GM06990 (cell line): ENCODE data around the gene TCP11L2.

ENCODE experiments used
- DNase-seq: peaks from one replicate; pipeline ENCODE4 v3.0.0-alpha.2; 2011; ENCODE audit not compliant: insufficient read length; ENCODE audit errors: extremely low read depth
- H3K27me3 ChIP-seq: replicated peaks from 2 replicates; pipeline ENCODE4 v1.6.0; 2011; ENCODE audit warnings: low read length; ENCODE audit not compliant: control insufficient read depth, insufficient read depth
- H3K36me3 ChIP-seq: 2 replicates; pipeline ENCODE4 v1.5.1; 2011; ENCODE audit warnings: low read length; ENCODE audit not compliant: control insufficient read depth, insufficient read depth
- H3K4me3 ChIP-seq: replicated peaks from 2 replicates; pipeline ENCODE4 v1.5.1; 2011; ENCODE audit warnings: low read depth, mild to moderate bottlenecking, control low read depth, low read length
- CTCF ChIP-seq: IDR thresholded peaks from 2 replicates; pipeline ENCODE4 v1.5.1; 2011; ENCODE audit warnings: low read length, control low read depth, mild to moderate bottlenecking, inconsistent platforms; ENCODE audit not compliant: insufficient read depth, poor library complexity, severe bottlenecking

Gene TCP11L2

DNA sequence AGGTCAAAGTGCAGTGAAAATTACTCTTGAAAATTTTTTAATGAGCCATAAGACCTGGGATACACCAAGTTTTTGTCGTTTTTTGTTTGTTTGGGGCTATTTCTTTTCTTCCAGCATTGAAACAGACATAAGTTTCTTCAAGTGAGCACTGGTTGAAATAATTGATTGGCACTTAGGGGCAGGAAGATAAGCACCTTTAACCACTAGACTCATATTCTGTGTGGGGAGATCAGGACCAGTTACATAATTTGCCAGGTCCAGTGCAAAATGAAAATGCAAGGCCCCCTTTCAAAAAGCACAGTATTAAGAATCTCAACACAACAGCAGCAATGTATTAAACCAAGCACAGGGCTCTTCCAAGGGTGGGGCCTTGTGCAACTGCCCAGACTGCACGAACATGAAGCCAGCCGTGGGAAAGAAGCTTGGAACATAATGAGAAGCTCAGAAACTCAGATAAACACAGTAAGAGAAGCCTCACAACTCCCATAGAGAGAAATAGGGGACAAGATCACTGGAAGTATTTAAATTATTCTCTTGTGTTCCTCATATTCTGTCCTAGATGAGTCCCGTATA lies 3.2 kb upstream of the TCP11L2 start:
- DNase-seq: no peak

DNA sequence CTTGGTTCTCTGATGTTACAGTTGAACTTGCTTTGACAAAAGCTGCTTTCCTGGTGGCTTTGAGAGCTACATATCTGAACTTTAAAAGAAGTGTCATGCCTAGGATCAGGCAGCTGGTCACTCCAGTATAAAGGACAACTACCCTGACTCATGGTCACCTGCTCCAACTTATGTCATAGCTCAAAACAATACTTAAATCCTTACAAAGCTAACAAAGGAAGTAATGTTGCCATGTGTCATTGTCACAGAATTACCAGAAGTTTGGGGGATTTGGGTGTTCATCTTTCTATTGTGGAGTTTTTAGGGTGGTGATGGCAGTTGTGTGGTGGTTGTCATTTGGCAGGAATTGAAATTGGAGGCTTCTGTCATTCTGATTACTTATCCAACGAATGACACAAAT lies 1.8 kb upstream of the TCP11L2 start:
- Histone ChIP-seq H3K27me3 (no peaks in the 10 kb centered on the region), H3K4me3 (no peak overlapping the region), H3K36me3 (no peaks in the 10 kb centered on the region)
- no peak for TF ChIP-seq CTCF
- no peak for DNase-seq

More for the DNA sequence above, 3.2 kb upstream of the TCP11L2 start:
- no peaks in the 10 kb centered on the region for H3K36me3 ChIP-seq
- no peak overlapping the region for H3K4me3 ChIP-seq
- TF ChIP-seq CTCF: no peak
- H3K27me3 ChIP-seq: no peaks in the 10 kb centered on the region

DNA sequence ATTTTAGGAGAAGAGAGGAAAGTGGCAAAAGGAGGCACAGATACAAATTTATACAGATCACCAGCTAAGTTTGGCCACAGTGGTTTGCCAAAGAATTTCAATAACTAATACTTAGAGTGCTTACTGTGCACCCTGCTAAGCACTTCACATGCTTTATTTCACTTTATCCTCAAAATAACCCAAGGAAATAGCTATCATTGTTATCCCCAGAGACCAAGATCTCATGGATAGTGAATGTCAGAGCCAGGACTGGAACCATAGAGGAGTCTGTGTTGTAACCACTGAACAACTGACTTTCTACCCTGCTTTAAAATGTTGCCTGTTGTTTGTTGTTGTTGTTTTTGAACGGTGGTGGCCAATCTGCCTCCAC lies 1.3 kb upstream of the TCP11L2 start:
- DNase-seq: no peak
- no peak for TF ChIP-seq CTCF
- no peaks in the 10 kb centered on the region for H3K36me3 ChIP-seq
- no peak overlapping the region for H3K4me3 ChIP-seq
- no peaks in the 10 kb centered on the region for H3K27me3 ChIP-seq

DNA sequence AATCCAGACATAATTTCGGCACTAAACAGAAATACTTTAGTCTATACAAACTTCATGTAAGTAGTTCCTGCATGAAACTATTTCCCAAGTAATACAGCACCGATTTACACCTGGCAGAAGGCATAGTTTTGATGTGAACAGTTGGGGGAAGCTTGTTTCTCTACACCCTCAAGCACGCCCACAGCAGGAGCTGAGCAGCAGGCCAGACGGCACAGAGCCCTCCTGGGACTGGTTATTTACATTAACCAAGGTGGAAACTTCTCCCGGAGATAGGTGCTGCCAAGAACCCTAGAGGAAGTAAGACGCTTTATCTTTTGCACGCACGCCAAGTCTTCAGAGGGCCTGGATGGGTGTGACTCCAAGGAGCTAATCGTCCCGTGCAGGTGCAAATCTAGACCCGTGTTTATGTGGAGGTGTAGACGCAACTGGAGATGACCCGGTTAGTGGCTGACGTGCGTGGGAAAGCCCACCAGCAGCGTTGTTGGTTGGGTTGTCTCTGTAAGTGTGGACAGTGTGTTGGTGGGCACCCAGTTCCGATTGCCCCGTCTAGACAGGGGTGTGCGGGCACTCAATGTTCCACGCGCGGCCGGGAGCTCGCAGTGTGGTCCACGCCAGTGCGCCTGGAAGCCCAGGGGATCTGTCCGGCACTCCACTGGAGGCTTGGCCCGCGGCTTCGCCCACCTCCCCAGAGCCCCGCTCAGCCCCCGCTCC lies 767 bp upstream of the TCP11L2 start:
- TF ChIP-seq CTCF: no peak
- no peaks in the 10 kb centered on the region for H3K27me3 ChIP-seq
- DNase-seq: peak; percentile 59
- no peaks in the 10 kb centered on the region for H3K36me3 ChIP-seq
- peak overlapping the region; percentile 80 for H3K4me3 ChIP-seq

GRCh38 chr12:106303202-106303820 lies 778 bp downstream of the TCP11L2 start:
- Histone ChIP-seq H3K36me3 (no peaks in the 10 kb centered on the region), H3K4me3 (peak overlapping the region; percentile 93), H3K27me3 (no peaks in the 10 kb centered on the region)
- DNase-seq: peak; percentile 61
- TF ChIP-seq CTCF: peak; percentile 15
